NCI-H345 treated with DMSO at 0.1 percent for 48 hours (cell line): ENCODE results near the gene MCRIP2.

Experiments used
- DNase-seq: peaks from one replicate; lab custom pipeline; 2025; ENCODE audit not compliant: unreplicated experiment; lab: John Stamatoyannopoulos, UW

MCRIP2 gene

GRCh38 chr16:631808-632358 is 9.7 kb upstream of the MCRIP2 start:
- DNase-seq = no peak

GRCh38 chr16:632486-633335 is 8.9 kb upstream of the MCRIP2 start:
- no peak for DNase-seq

- DNase-seq = no peak
Measured at GRCh38 chr16:633336-634050, 8.1 kb upstream of the MCRIP2 start.

- no peak for DNase-seq
Measured at GRCh38 chr16:634051-634670, 7.5 kb upstream of the MCRIP2 start.

- DNase-seq = no peak
Measured at GRCh38 chr16:634996-635395, 6.6 kb upstream of the MCRIP2 start.

- no peak for DNase-seq
Measured at GRCh38 chr16:635573-636205, 5.9 kb upstream of the MCRIP2 start.

- peak; percentile 79 for DNase-seq
Measured at GRCh38 chr16:636206-637080, 5.2 kb upstream of the MCRIP2 start, which contains the start of gene METTL26. METTL26 (minus strand) TSS chr16:636305; CDS start chr16:636290, 15 bp downstream.

- DNase-seq = no peak
Measured at GRCh38 chr16:637081-638018, 4.3 kb upstream of the MCRIP2 start.

GRCh38 chr16:638034-638543 is 3.5 kb upstream of the MCRIP2 start:
- no peak for DNase-seq

- no peak for DNase-seq
Measured at GRCh38 chr16:638836-639235, 2.8 kb upstream of the MCRIP2 start.

- DNase-seq = no peak
Measured at GRCh38 chr16:640614-641013, 1.0 kb upstream of the MCRIP2 start.

GRCh38 chr16:642189-643049 is 791 bp downstream of the MCRIP2 start:
- no peak for DNase-seq

- no peak for DNase-seq
Measured at GRCh38 chr16:643050-643368, 1.4 kb downstream of the MCRIP2 start.

- DNase-seq = no peak
Measured at GRCh38 chr16:644556-644955, 2.9 kb downstream of the MCRIP2 start.

- DNase-seq = no peak
Measured at GRCh38 chr16:645852-646678, 4.4 kb downstream of the MCRIP2 start.

GRCh38 chr16:646679-647172 is 5.1 kb downstream of the MCRIP2 start:
- no peak for DNase-seq
